Keratinocyte (primary cell): ENCODE data around the gene PDE8A. TPM values are rescaled to one million over a fixed set of nuclear protein-coding genes. Genes with fewer than 3 reads are reported as not detected.

Experiments used
- DNase-seq: peaks from one replicate; pipeline ENCODE4 v3.0.0-alpha.2; 2011; ENCODE audit warnings: low read depth, missing footprints, low spot score
- FAIRE-seq: peaks from 2 replicates; lab custom pipeline; 2011; peaks lifted over from hg19 to GRCh38; lab: Jason Lieb, UNC
- H2AFZ ChIP-seq: 2 replicates; pipeline ENCODE4 v1.6.0; 2012; ENCODE audit warnings: low read length, control low read depth, inconsistent platforms; ENCODE audit not compliant: control insufficient read depth
- H3K27ac ChIP-seq: 2 replicates; pipeline ENCODE4 v1.5.1; 2011; ENCODE audit warnings: low read length; ENCODE audit not compliant: control insufficient read depth, insufficient read depth
- H3K27me3 ChIP-seq: 3 replicates; pipeline ENCODE4 v1.6.0; 2011; ENCODE audit warnings: low read length; ENCODE audit not compliant: control insufficient read depth, insufficient read depth; ENCODE audit errors: extremely low read depth
- H3K36me3 ChIP-seq, 2 experiments: 2 replicates in 1 of 2; 3 replicates in 1 of 2; pipeline ENCODE4 v1.5.1; 2011; ENCODE audit warnings: low read length in 2 of 2, mild to moderate bottlenecking in 1 of 2; ENCODE audit not compliant: control insufficient read depth in 2 of 2, insufficient read depth in 2 of 2; ENCODE audit errors: extremely low read depth in 1 of 2
- H3K4me1 ChIP-seq: 3 replicates; pipeline ENCODE4 v1.5.1; 2011; ENCODE audit warnings: low read length; ENCODE audit not compliant: control insufficient read depth, insufficient read depth; ENCODE audit errors: extremely low read depth
- H3K4me2 ChIP-seq: 3 replicates; pipeline ENCODE4 v1.6.0; 2011; ENCODE audit warnings: low read depth, low read length; ENCODE audit not compliant: control insufficient read depth, insufficient read depth; ENCODE audit errors: extremely low read depth
- H3K4me3 ChIP-seq, 3 experiments: fragments of 200-600 bp in 1 of 3; sonication (generic) in 1 of 3; 2 replicates in 2 of 3; 3 replicates in 1 of 3; pipeline ENCODE4 v1.5.1; 2011 to 2016; ENCODE audit warnings: low read length in 3 of 3, mild to moderate bottlenecking in 3 of 3, control low read depth in 2 of 3, inconsistent platforms in 1 of 3, low read depth in 1 of 3, mixed read lengths in 1 of 3, mixed run types in 1 of 3, moderate library complexity in 1 of 3; ENCODE audit not compliant: control insufficient read depth in 2 of 3, insufficient read depth in 2 of 3; ENCODE audit errors: extremely low read depth in 1 of 3
- H3K79me2 ChIP-seq: 2 replicates; pipeline ENCODE4 v1.6.0; 2012; ENCODE audit warnings: low read length; ENCODE audit not compliant: control insufficient read depth, insufficient read depth
- H3K9ac ChIP-seq: 3 replicates; pipeline ENCODE4 v1.6.0; 2011; ENCODE audit warnings: low read length; ENCODE audit not compliant: control insufficient read depth, insufficient read depth; ENCODE audit errors: extremely low read depth
- H3K9me1 ChIP-seq: 3 replicates; pipeline ENCODE4 v1.6.0; 2011; ENCODE audit warnings: low read length; ENCODE audit not compliant: control insufficient read depth, insufficient read depth; ENCODE audit errors: extremely low read depth
- H3K9me3 ChIP-seq: 2 replicates; pipeline ENCODE4 v1.5.1; 2012; ENCODE audit warnings: low read depth, low read length; ENCODE audit not compliant: control insufficient read depth
- H4K20me1 ChIP-seq: 3 replicates; pipeline ENCODE4 v1.6.0; 2011; ENCODE audit warnings: low read length; ENCODE audit not compliant: control insufficient read depth, insufficient read depth; ENCODE audit errors: extremely low read depth
- EZH2 ChIP-seq: IDR thresholded peaks from one replicate; pipeline ENCODE4 v1.6.1; 2012; ENCODE audit warnings: inconsistent platforms, mild to moderate bottlenecking, low read length, moderate library complexity
- dilution Hi-C: fragments of 300-500 bp; cut with MboI; formaldehyde crosslinking; loops from one replicate; pipeline ENCODE4 v1.7.0; 2020; ENCODE audit warnings: low sequenced_read_pairs; ENCODE audit not compliant: extremely low pct_ligation_motif_present
- polyA plus RNA-seq, 5 experiments: library from polyadenylated mRNA; depleted of rRNA in 3 of 5; stranded (reverse) in 3 of 5; stranded (forward) in 1 of 5; unstranded in 1 of 5; fragments of >200 nt; gene quantifications; 1 replicate in 1 of 5; 2 replicates in 3 of 5; 3 replicates in 1 of 5; pipeline versions ENCODE4 v1.2.1 to v1.2.3, GENCODE V29; 2011 to 2012; ENCODE audit warnings: missing spikeins in 2 of 5, low read depth in 1 of 5, low replicate concordance in 1 of 5
- TF ChIP-seq, protein P1 (sequence below), 3 experiments: IDR thresholded peaks in 1 of 3; conservative IDR thresholded peaks in 1 of 3; optimal IDR thresholded peaks in 1 of 3; 2 replicates in 2 of 3; 3 replicates in 1 of 3; pipeline versions ENCODE3 to v1.5.1; 2011; ENCODE audit warnings: low read length in 3 of 3, mild to moderate bottlenecking in 3 of 3, moderate library complexity in 2 of 3, control low read depth in 1 of 3, inconsistent platforms in 1 of 3; ENCODE audit not compliant: insufficient read depth in 2 of 3; ENCODE audit errors: extremely low read depth in 1 of 3

Gene PDE8A
- polyA plus RNA-seq, 1 donor (not counting 4 experiments of a cell fraction or from before 2014, with no cell fraction given), result 24.1 TPM

DNA sequence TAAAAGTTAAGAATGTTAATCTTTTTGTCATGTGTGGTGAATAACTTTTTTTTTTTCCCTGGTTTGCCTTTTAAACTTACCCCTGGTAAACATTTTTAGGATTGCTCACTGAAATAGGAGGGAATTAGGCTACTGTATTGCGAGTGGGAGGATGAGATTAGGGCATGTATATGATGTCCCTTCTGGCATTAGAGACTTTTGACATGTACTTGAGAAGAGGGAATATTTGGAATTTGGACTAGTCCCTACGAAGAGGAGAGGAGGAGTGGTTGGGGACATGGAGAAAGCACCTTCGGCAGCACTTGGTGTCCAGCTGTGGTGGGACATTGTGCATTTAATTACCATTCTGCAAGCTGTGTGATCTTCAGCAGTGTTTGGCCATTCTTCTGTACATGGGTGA, 25.0 kb downstream of the PDE8A start:
- no peak for FAIRE-seq
- TF ChIP-seq, protein P1, sequence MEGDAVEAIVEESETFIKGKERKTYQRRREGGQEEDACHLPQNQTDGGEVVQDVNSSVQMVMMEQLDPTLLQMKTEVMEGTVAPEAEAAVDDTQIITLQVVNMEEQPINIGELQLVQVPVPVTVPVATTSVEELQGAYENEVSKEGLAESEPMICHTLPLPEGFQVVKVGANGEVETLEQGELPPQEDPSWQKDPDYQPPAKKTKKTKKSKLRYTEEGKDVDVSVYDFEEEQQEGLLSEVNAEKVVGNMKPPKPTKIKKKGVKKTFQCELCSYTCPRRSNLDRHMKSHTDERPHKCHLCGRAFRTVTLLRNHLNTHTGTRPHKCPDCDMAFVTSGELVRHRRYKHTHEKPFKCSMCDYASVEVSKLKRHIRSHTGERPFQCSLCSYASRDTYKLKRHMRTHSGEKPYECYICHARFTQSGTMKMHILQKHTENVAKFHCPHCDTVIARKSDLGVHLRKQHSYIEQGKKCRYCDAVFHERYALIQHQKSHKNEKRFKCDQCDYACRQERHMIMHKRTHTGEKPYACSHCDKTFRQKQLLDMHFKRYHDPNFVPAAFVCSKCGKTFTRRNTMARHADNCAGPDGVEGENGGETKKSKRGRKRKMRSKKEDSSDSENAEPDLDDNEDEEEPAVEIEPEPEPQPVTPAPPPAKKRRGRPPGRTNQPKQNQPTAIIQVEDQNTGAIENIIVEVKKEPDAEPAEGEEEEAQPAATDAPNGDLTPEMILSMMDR (optimal IDR thresholded peaks at IDR 0.05 in 1 of 3, IDR thresholded peaks at IDR 0.05 in 1 of 3, conservative IDR thresholded peaks at IDR 0.05 in 1 of 3; ENCODE audit: extremely low read depth in 1 of 3, insufficient read depth in 2 of 3, low read length in 3 of 3), result no peak
- TF ChIP-seq EZH2, result no peak
- DNase-seq, result no peak
- Histone ChIP-seq H3K9ac (no peak overlapping the region), H3K27me3 (no peaks in the 10 kb centered on the region), H3K9me3 (no peaks in the 10 kb centered on the region), H2AFZ (no peak overlapping the region), H4K20me1 (no peaks in the 10 kb centered on the region), H3K4me2 (no peak overlapping the region), H3K9me1 (no peaks in the 10 kb centered on the region), H3K27ac (no peak overlapping the region), H3K4me1 (no peaks in the 10 kb centered on the region), H3K79me2 (peaks cover 18% of the 10 kb centered on the region), H3K4me3 (no peak overlapping the region), H3K36me3 (no peaks in the 10 kb centered on the region)
- dilution Hi-C loops, result no loop called here

DNA sequence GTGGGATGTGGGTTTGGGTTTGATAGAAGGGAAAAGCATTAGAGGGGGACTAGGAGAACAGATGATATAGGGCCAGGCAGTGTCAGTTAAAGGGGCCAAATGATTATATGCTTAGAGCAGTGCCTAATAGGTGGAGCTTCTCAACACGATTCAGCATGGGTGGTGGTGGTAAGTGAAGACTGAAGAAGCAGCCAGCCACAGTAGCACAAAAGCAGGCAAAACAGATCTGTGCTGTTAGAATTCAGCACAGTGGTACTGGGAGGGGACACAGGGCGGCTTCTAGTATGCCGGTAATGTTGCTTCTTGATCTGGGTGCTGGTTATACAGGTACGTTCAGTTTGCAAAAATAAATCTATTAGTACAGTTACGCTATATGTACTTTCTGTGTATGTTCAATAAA, 25.5 kb downstream of the PDE8A start:
- H3K4me3 ChIP-seq, result no peak overlapping the region
- no peaks in the 10 kb centered on the region for H3K27me3 ChIP-seq
- peaks cover 17% of the 10 kb centered on the region for H3K79me2 ChIP-seq
- H3K4me2 ChIP-seq, result no peak overlapping the region
- H3K9me1 ChIP-seq, result no peaks in the 10 kb centered on the region
- no peaks in the 10 kb centered on the region for H3K36me3 ChIP-seq
- TF ChIP-seq EZH2, result no peak
- DNase-seq, result no peak
- no peak overlapping the region for H2AFZ ChIP-seq
- H3K4me1 ChIP-seq, result no peaks in the 10 kb centered on the region
- FAIRE-seq, result no peak
- H3K27ac ChIP-seq, result no peak overlapping the region
- H3K9me3 ChIP-seq, result no peaks in the 10 kb centered on the region
- H3K9ac ChIP-seq, result no peak overlapping the region
- dilution Hi-C loops, result no loop called here
- H4K20me1 ChIP-seq, result no peaks in the 10 kb centered on the region

DNA sequence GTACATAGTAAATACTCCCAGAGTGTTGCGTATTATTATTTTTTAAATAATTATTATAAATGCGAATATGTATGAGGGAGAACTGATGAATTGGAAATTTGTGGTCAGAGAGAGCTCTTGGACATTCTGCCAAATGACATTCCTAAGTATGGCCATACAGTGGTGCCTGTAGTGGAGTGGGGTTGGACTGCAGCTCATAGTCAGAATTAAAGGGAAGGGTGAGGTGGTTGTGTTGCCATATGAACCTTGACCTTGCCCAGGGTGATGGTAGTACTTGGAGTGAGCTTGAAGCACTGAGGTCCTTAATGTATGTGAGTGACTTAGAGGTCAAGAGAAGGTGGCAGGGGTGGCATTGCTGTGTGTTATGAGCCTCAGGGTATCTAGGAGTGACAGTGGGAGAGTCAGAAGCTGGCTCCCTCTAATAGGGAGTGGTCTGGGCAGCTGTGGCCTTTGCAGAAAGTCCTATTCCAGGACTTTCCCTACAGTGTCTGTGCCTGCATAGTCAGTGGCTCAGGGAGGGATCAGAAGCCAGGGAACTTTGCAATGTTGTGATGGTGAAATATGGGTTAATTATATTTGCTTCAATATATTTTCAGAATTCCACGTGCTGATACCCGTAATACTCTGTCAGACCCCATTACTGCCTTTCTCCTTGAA, 26.2 kb downstream of the PDE8A start:
- no peak overlapping the region for H3K9ac ChIP-seq
- H3K4me3 ChIP-seq, result no peak overlapping the region
- H3K27ac ChIP-seq, result no peak overlapping the region
- TF ChIP-seq, protein P1 (optimal IDR thresholded peaks at IDR 0.05 in 1 of 3, IDR thresholded peaks at IDR 0.05 in 1 of 3, conservative IDR thresholded peaks at IDR 0.05 in 1 of 3; ENCODE audit: extremely low read depth in 1 of 3, insufficient read depth in 2 of 3, low read length in 3 of 3), result no peak
- TF ChIP-seq EZH2, result no peak
- H3K9me1 ChIP-seq, result no peaks in the 10 kb centered on the region
- H2AFZ ChIP-seq, result no peak overlapping the region
- H3K4me2 ChIP-seq, result no peak overlapping the region
- no peaks in the 10 kb centered on the region for H3K9me3 ChIP-seq
- dilution Hi-C loops, result no loop called here
- H3K4me1 ChIP-seq, result no peaks in the 10 kb centered on the region
- no peaks in the 10 kb centered on the region for H3K27me3 ChIP-seq
- no peaks in the 10 kb centered on the region for H4K20me1 ChIP-seq
- FAIRE-seq (no peak), DNase-seq (no peak)
- no peaks in the 10 kb centered on the region for H3K36me3 ChIP-seq
- peaks cover 17% of the 10 kb centered on the region for H3K79me2 ChIP-seq
